ENCODE measurements around the gene RASA3.

- TF ChIP-seq CTCF (conservative IDR thresholded peaks at IDR 0.05; ENCODE audit: low read depth, low read length): no peak
- no peak for TF ChIP-seq EZH2 (IDR thresholded peaks at IDR 0.05; ENCODE audit: low read length, unreplicated experiment)
- no peak for TF ChIP-seq EZH2phosphoT487 (IDR thresholded peaks at IDR 0.05; ENCODE audit: borderline replicate concordance, low read length)
Measured at GRCh38 chr13:113930671-113931637, 201.5 kb downstream of the RASA3 start.
